Measurements from ENCODE around the gene PDGFB. TPM values are rescaled to one million over a fixed set of nuclear protein-coding genes. Genes with fewer than 3 reads are reported as not detected.

PDGFB gene
- total RNA-seq (10 to 100 TPM in 9 of 10 donors, 1 to 10 TPM in 1; 9.9 to 45.6 (median 18.5) TPM), polyA plus RNA-seq (10 to 100 TPM; 14.5 to 19.1 TPM)
- long read RNA-seq, donor 1, transcript PDGFB-201 (7 exons, 3,497 nt), result major isoform, 13 of 20 reads
- long read RNA-seq, donor 1, partial matches to known transcripts, result 2 of 20 reads
- long read RNA-seq, donor 1, other reads (novel, unspliced or antisense), result 5 of 20 reads
- long read RNA-seq, donor 2, transcript PDGFB-201 (7 exons, 3,497 nt), result major isoform, 15 of 30 reads
- long read RNA-seq, donor 2, partial matches to known transcripts, result 5 of 30 reads
- long read RNA-seq, donor 2, other reads (novel, unspliced or antisense), result 10 of 30 reads
- long read RNA-seq, donor 3, transcript PDGFB-201 (7 exons, 3,497 nt), result major isoform, 7 of 31 reads
- long read RNA-seq, donor 3, partial matches to known transcripts, result 15 of 31 reads
- long read RNA-seq, donor 3, other reads (novel, unspliced or antisense), result 9 of 31 reads

DNA sequence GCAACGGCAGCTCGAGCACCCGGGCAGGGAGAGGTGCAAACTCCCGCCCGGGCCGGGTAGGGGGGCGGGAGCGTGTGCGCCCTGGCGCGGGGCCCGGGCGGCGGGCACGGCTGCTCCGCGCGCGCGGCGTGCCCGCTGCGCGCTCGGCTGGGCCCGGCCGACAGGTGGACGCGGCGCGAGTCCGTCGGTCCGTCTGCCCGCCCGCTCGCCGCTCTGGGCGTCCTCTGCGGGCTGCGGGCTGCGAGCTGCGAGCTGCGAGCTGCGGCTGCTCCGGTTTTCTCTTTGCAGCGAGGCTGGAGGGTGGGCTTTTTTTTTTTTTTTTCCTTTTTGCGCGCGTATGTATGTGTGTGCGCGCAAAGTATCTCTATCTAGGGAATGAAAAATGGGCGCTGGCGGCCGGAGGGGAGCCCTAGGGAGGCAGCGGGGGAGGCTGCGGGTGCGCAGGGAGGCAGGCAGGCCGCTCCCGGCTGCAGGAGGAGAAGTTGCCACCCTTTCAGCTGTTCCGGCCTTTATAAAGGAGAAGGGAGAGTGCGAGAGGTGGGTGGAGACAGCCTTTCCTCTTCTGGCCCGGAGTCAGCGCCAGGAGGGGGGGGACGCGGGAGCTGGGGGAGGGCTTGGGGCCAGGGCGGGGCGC lies at the start of gene PDGFB:
Gene PDGFB, minus strand, starts transcription at position 487 of the 634 bp plus-strand sequence. CDS start 1,019 bp downstream, outside the sequence.
- intact Hi-C loops (cut with DNase I), result loop anchor here in 6 of 10 donors (5.0 to 10.0 kb wide), 6 partner anchors 50 to 68 kb away; no protein-coding TSS in a partner anchor
- Histone ChIP-seq H3K27ac (peak within 1 kb of the TSS; percentile 80 to 98 (median 92)), H3K4me3 (peak within 1 kb of the TSS; percentile 62 to 88 (median 79)), H3K4me1 (peaks cover 10 to 69% (median 49%) of the 10 kb centered on the region in 9 donors), H3K36me3 (peaks cover 0 to 8% (median 0%) of the 10 kb centered on the region in 9 donors), H3K9me3 (no peaks in the 10 kb centered on the region), H3K27me3 (peaks cover 0 to 69% (median 0%) of the 10 kb centered on the region in 7 donors)
- peak; percentile 66 to 79 for DNase-seq
- 0 to 1% methylated on average over 40 to 67 of the region's 68 CpGs for WGBS, 2 donors
- TF ChIP-seq, protein P1, sequence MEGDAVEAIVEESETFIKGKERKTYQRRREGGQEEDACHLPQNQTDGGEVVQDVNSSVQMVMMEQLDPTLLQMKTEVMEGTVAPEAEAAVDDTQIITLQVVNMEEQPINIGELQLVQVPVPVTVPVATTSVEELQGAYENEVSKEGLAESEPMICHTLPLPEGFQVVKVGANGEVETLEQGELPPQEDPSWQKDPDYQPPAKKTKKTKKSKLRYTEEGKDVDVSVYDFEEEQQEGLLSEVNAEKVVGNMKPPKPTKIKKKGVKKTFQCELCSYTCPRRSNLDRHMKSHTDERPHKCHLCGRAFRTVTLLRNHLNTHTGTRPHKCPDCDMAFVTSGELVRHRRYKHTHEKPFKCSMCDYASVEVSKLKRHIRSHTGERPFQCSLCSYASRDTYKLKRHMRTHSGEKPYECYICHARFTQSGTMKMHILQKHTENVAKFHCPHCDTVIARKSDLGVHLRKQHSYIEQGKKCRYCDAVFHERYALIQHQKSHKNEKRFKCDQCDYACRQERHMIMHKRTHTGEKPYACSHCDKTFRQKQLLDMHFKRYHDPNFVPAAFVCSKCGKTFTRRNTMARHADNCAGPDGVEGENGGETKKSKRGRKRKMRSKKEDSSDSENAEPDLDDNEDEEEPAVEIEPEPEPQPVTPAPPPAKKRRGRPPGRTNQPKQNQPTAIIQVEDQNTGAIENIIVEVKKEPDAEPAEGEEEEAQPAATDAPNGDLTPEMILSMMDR (IDR thresholded peaks at IDR 0.05), result no peak
- peak; percentile 24 to 80 (median 66) for ATAC-seq

DNA sequence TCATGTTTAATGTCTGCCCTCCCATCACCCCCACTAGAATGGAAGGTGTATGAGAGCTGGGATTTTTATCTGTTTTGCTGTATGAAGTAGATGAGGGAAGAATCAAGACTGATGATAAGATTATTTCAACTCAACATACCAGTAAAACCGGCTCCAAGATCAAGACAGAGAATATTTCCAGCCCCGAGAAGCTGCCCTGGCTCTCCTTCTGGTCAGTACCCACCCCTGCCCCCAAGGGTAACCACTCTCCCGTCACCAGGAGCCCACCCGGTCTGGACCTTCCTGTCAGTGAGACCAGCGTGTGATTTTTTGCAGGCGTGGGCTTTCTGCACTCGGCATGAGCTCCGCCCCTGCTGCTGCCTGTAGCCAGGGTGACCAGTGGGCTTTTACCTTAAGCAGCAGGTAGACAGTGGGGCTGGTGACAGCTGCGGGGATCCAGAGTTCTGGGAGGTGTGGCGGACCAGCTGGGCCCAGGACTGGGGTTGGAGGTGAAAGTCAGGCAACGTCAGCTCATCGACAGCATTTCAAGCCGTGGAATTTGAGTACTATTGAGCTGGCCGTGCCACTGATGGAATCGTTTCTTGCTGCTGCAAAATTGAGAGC lies 49.1 kb upstream of the PDGFB start:
- H3K36me3 ChIP-seq, result no peaks in the 10 kb centered on the region
- intact Hi-C loops (cut with DNase I), result loop anchor here in 2 of 10 donors (5.0 to 10.0 kb wide), 2 partner anchors 49 to 57 kb away; partner anchors contain the start of gene PDGFB (in 1 of the 2)
- H3K4me3 ChIP-seq, result no peak overlapping the region
- peaks cover 26 to 69% (median 54%) of the 10 kb centered on the region in 9 donors for H3K4me1 ChIP-seq
- no peaks in the 10 kb centered on the region for H3K9me3 ChIP-seq
- DNase-seq (no peak), ATAC-seq (no peak)
- WGBS, 2 donors, result 86 to 90% methylated on average over 15 of the region's 15 CpGs
- H3K27me3 ChIP-seq, result no peaks in the 10 kb centered on the region
- TF ChIP-seq, protein P1 (IDR thresholded peaks at IDR 0.05), result no peak
- H3K27ac ChIP-seq, result no peak overlapping the region

GRCh38 chr22:39292561-39293074 lies 47.8 kb upstream of the PDGFB start:
- Histone ChIP-seq H3K36me3 (no peaks in the 10 kb centered on the region), H3K27ac (peak overlapping the region; percentile 41 to 93 (median 82)), H3K9me3 (no peaks in the 10 kb centered on the region), H3K27me3 (no peaks in the 10 kb centered on the region), H3K4me3 (no peak overlapping the region), H3K4me1 (peaks cover 26 to 57% (median 49%) of the 10 kb centered on the region in 9 donors)
- 39 to 45% methylated on average over 12 of the region's 12 CpGs for WGBS, 2 donors
- TF ChIP-seq, protein P1 (IDR thresholded peaks at IDR 0.05), result no peak
- intact Hi-C loops (cut with DNase I), result loop anchor here in 2 of 10 donors (5.0 to 10.0 kb wide), 2 partner anchors 48 to 55 kb away; partner anchors contain the start of gene PDGFB (in 1 of the 2)
- ATAC-seq (peak; percentile 85 to 93 (median 88)), DNase-seq (peak; percentile 90 to 94)

Data from heart right ventricle (tissue), 16 donors.